Thyroid gland (tissue), 4 donors: Measurements from ENCODE around the gene LHX4.

Experiments used
- POLR2A ChIP-seq, 2 donors: fragments of 450-650 bp; IDR thresholded peaks; one replicate each; pipeline ENCODE4 v1.6.1; 2017; ENCODE audit warnings: antibody characterized with exemption in 2 of 2, mild to moderate bottlenecking in 2 of 2, moderate library complexity in 1 of 2
- TF ChIP-seq, protein P1 (sequence below), 6 experiments: fragments of 200-600 bp in 3 of 6; fragments of 450-650 bp in 3 of 6; sonication (generic) in 3 of 6; IDR thresholded peaks; one replicate each; pipeline ENCODE4 v1.5.1; 2016 to 2019; ENCODE audit warnings: antibody characterized with exemption in 6 of 6, mild to moderate bottlenecking in 2 of 6, inconsistent platforms in 1 of 6, moderate library complexity in 1 of 6

DNA sequence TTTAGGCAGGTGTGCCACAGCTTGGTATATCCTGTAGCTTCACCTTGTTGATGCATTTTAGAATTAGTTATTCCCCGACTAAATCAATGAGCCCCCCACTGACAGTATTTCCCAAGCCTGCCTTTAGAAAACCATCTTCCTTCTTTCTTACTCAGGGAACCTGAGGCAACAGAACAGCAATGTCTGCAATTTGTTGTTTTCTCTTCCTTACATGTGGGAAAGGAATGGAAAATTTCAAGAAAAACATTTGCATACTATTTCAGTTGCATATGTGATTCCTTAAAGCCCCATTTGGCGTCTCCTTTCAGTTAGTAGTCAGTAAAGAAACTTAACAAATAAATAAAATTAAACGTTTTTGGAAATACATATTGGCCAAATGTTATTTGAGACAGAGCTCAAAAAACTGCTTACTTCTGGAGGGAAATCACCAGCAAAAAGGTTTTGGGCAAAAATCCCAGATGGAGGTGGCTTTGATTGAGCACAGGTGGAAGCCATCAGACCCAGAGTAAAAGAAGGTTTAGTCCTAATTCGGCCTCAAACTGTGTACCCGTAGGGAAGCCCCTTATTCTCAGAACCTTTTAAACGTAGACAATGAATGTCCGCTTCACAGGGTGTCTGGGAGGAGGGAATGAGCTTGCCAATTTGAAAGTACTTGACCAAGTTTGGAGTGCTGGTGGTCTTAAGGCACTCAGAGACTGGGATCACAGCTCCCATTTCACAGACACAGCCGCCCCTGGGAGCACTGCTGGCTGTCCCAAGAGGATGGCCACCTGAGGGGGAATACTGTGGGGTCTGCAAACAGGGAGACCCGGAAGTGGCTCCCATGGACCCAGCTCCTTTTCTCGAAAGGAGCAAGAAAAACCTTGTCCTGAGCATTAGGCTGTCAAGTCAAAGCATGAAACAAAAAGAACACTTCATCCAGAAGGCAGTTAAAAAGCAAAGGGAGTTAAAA, 9.4 kb downstream of the LHX4 start:
- TF ChIP-seq, protein P1, sequence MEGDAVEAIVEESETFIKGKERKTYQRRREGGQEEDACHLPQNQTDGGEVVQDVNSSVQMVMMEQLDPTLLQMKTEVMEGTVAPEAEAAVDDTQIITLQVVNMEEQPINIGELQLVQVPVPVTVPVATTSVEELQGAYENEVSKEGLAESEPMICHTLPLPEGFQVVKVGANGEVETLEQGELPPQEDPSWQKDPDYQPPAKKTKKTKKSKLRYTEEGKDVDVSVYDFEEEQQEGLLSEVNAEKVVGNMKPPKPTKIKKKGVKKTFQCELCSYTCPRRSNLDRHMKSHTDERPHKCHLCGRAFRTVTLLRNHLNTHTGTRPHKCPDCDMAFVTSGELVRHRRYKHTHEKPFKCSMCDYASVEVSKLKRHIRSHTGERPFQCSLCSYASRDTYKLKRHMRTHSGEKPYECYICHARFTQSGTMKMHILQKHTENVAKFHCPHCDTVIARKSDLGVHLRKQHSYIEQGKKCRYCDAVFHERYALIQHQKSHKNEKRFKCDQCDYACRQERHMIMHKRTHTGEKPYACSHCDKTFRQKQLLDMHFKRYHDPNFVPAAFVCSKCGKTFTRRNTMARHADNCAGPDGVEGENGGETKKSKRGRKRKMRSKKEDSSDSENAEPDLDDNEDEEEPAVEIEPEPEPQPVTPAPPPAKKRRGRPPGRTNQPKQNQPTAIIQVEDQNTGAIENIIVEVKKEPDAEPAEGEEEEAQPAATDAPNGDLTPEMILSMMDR (IDR thresholded peaks at IDR 0.05) = no peak
- no peak for TF ChIP-seq POLR2A (IDR thresholded peaks at IDR 0.05)
